ENCODE results near the gene GPI. TPM values are rescaled to one million over a fixed set of nuclear protein-coding genes. Genes with fewer than 3 reads are reported as not detected.
A peak's percentile ranks its signal among the peaks of the same experiment; 100 is the strongest.

GPI gene
- total and polyA plus RNA-seq, 2 of the 13 experiments (the other 11 are each of a cell fraction or from before 2014, with no cell fraction given) = 147 to 167 TPM

GRCh38 chr19:34365463-34366401, 736 bp downstream of the GPI start (continued):
- TF ChIP-seq REPIN1 (CRISPR knock-in tag; IDR thresholded peaks at IDR 0.05; ENCODE audit: borderline replicate concordance, low read depth) (no peak), SRF (IDR thresholded peaks at IDR 0.05; ENCODE audit: low read depth, low read length) (no peak), ZZZ3 (CRISPR knock-in tag; IDR thresholded peaks at IDR 0.05; ENCODE audit: borderline replicate concordance) (0 out of 2 replicates have a peak, but pooled peaks have one; percentile 66), KIAA2018 (CRISPR knock-in tag; IDR thresholded peaks at IDR 0.05; ENCODE audit: borderline replicate concordance) (no peak), ZNF432 (CRISPR knock-in tag; IDR thresholded peaks at IDR 0.05; ENCODE audit: borderline replicate concordance) (no peak), PREB (CRISPR knock-in tag; IDR thresholded peaks at IDR 0.05) (no peak), CCDC6 (CRISPR knock-in tag; IDR thresholded peaks at IDR 0.05) (no peak), EP300 (IDR thresholded peaks at IDR 0.05; ENCODE audit: low read depth in 2 of 2, low read length in 2 of 2) (no peak), EP300 (CRISPR knock-in tag; IDR thresholded peaks at IDR 0.05; ENCODE audit: borderline replicate concordance) (no peak), ZNF782 (CRISPR knock-in tag; IDR thresholded peaks at IDR 0.05; ENCODE audit: borderline replicate concordance) (peak; percentile 74; the same call in 1 of the 2 replicates), MYC (CRISPR knock-in tag; IDR thresholded peaks at IDR 0.05; ENCODE audit: borderline replicate concordance) (no peak), GATA4 (IDR thresholded peaks at IDR 0.05; ENCODE audit: borderline replicate concordance, low read depth) (no peak), ZNF776 (CRISPR knock-in tag; IDR thresholded peaks at IDR 0.05) (no peak), ARNTL (CRISPR knock-in tag; IDR thresholded peaks at IDR 0.05) (no peak), KDM5B (CRISPR knock-in tag; IDR thresholded peaks at IDR 0.05; ENCODE audit: borderline replicate concordance) (peak; percentile 76), ZNF260 (CRISPR knock-in tag; IDR thresholded peaks at IDR 0.05; ENCODE audit: borderline replicate concordance, low read depth) (no peak), ZNF251 (CRISPR knock-in tag; IDR thresholded peaks at IDR 0.05) (no peak)
